IMR-90 (cell line): Measurements from ENCODE around the gene ARHGEF18. TPM values are rescaled to one million over a fixed set of nuclear protein-coding genes. Genes with fewer than 3 reads are reported as not detected.

ENCODE experiments used
- ATAC-seq: fragments of 200-7000 bp; cut with Tn5 transposase; 2 replicates; pipeline ENCODE4 v1.9.1; 2020; ENCODE audit warnings: low read depth, mild to moderate bottlenecking, moderate library complexity
- BruUV-seq: library from RNA; stranded (reverse); fragments of 400-500 nt; replicated peaks from 2 replicates; lab custom pipeline; 2021; lab: Mats Ljungman, UMichigan
- CTCF ChIA-PET: fragments of 300-600 bp; formaldehyde crosslinking; extraction: SDS; loops from one replicate; lab custom pipeline; 2021; ENCODE audit warnings: antibody characterized with exemption; lab: Yijun Ruan, JAX
- POLR2A ChIA-PET: fragments of 300-600 bp; sonication (Branson Sonifier 250); formaldehyde crosslinking; loops from one replicate; lab custom pipeline; 2022; ENCODE audit warnings: antibody characterized with exemption; ENCODE audit not compliant: unreplicated experiment; lab: Charles Lee
- DNase-seq: peaks from one replicate; pipeline ENCODE4 v3.0.0; 2013
- H2AFZ ChIP-seq: replicated peaks from 2 replicates; pipeline ENCODE3; 2013; ENCODE audit warnings: low read length, mild to moderate bottlenecking; ENCODE audit not compliant: poor library complexity
- H2AK5ac ChIP-seq: 2 replicates; pipeline ENCODE4 v1.6.1; 2013; ENCODE audit warnings: low read depth, low read length, inconsistent platforms
- H2AK9ac ChIP-seq: replicated peaks from 2 replicates; pipeline ENCODE3; 2013; ENCODE audit warnings: mild to moderate bottlenecking, low read depth, low read length, moderate library complexity; ENCODE audit not compliant: poor library complexity
- H2BK120ac ChIP-seq: 2 replicates; pipeline ENCODE4 v1.6.1; 2013; ENCODE audit warnings: low read depth, low read length, inconsistent platforms
- H2BK15ac ChIP-seq: 3 replicates; pipeline ENCODE4 v1.6.1; 2013; ENCODE audit warnings: low read depth, low read length, inconsistent platforms
- H2BK20ac ChIP-seq: 2 replicates; pipeline ENCODE4 v1.6.1; 2013; ENCODE audit warnings: low read depth, mild to moderate bottlenecking, inconsistent platforms, low read length, moderate library complexity
- H2BK5ac ChIP-seq: 2 replicates; pipeline ENCODE4 v1.6.1; 2013; ENCODE audit warnings: mild to moderate bottlenecking, low read depth, low read length, inconsistent platforms; ENCODE audit not compliant: poor library complexity, severe bottlenecking
- H3K14ac ChIP-seq: replicated peaks from 2 replicates; pipeline ENCODE4 v1.6.1; 2013; ENCODE audit warnings: low read depth, low read length, inconsistent platforms
- H3K18ac ChIP-seq: 2 replicates; pipeline ENCODE4 v1.6.1; 2013; ENCODE audit warnings: low read depth, low read length, control low read depth
- H3K23ac ChIP-seq: 2 replicates; pipeline ENCODE4 v1.6.1; 2013; ENCODE audit warnings: low read depth, low read length, inconsistent platforms
- H3K27ac ChIP-seq: 2 replicates; pipeline ENCODE4 v1.5.1; 2013; ENCODE audit warnings: mild to moderate bottlenecking, control low read depth, low read length; ENCODE audit not compliant: insufficient read depth
- H3K27me3 ChIP-seq: 2 replicates; pipeline ENCODE4 v1.6.1; 2013; ENCODE audit warnings: low read length; ENCODE audit not compliant: control insufficient read depth, insufficient read depth
- H3K36me3 ChIP-seq: 2 replicates; pipeline ENCODE4 v1.6.1; 2013; ENCODE audit warnings: low read length, mixed read lengths; ENCODE audit not compliant: control insufficient read depth, insufficient read depth
- H3K4ac ChIP-seq: 2 replicates; pipeline ENCODE4 v1.6.1; 2013; ENCODE audit warnings: low read depth, low read length, inconsistent platforms
- H3K4me1 ChIP-seq: 2 replicates; pipeline ENCODE4 v1.6.1; 2013; ENCODE audit warnings: low read length, mixed read lengths; ENCODE audit not compliant: control insufficient read depth, insufficient read depth
- H3K4me2 ChIP-seq: 2 replicates; pipeline ENCODE4 v1.6.1; 2013; ENCODE audit warnings: low read depth, mild to moderate bottlenecking, control low read depth, low read length, moderate library complexity
- H3K4me3 ChIP-seq: 2 replicates; pipeline ENCODE4 v1.5.1; 2013; ENCODE audit warnings: low read depth, mild to moderate bottlenecking, control low read depth, low read length, moderate library complexity; ENCODE audit not compliant: insufficient read depth
- H3K56ac ChIP-seq: 2 replicates; pipeline ENCODE4 v1.6.1; 2013; ENCODE audit warnings: low read length, inconsistent platforms; ENCODE audit not compliant: insufficient read depth; ENCODE audit errors: extremely low read depth
- H3K79me1 ChIP-seq, 2 experiments: 2 replicates each; pipeline ENCODE4 v1.6.1; 2013; ENCODE audit warnings: low read length in 2 of 2, inconsistent platforms in 1 of 2, low read depth in 1 of 2
- H3K9ac ChIP-seq: 2 replicates; pipeline ENCODE4 v1.6.1; 2013; ENCODE audit warnings: low read depth, low read length, control low read depth
- H3K9me1 ChIP-seq: 2 replicates; pipeline ENCODE4 v1.6.1; 2013; ENCODE audit warnings: low read length, inconsistent platforms; ENCODE audit not compliant: insufficient read depth
- H3K9me3 ChIP-seq: 2 replicates; pipeline ENCODE4 v1.6.1; 2013; ENCODE audit warnings: low read length; ENCODE audit not compliant: control insufficient read depth, insufficient read depth
- H4K20me1 ChIP-seq: 2 replicates; pipeline ENCODE4 v1.6.1; 2013; ENCODE audit warnings: low read length, inconsistent platforms; ENCODE audit not compliant: insufficient read depth
- H4K5ac ChIP-seq: 2 replicates; pipeline ENCODE4 v1.6.1; 2013; ENCODE audit warnings: mild to moderate bottlenecking, low read depth, low read length, control low read depth
- H4K8ac ChIP-seq, 2 experiments: 2 replicates each; pipeline ENCODE4 v1.6.1; 2013; ENCODE audit warnings: low read depth in 2 of 2, low read length in 2 of 2, control low read depth in 1 of 2, inconsistent platforms in 1 of 2
- H4K91ac ChIP-seq: 2 replicates; pipeline ENCODE4 v1.6.1; 2013; ENCODE audit warnings: low read depth, low read length, inconsistent platforms; ENCODE audit not compliant: insufficient read depth
- BHLHE40 ChIP-seq: fragments of 150-350 bp; IDR thresholded peaks from 2 replicates; pipeline ENCODE4 v1.6.1; 2016; ENCODE audit warnings: mild to moderate bottlenecking, low read depth, low read length
- CHD1 ChIP-seq: IDR thresholded peaks from 2 replicates; pipeline ENCODE4 v1.6.1; 2012; ENCODE audit warnings: low read depth, low read length, improper control_type of control experiment
- FOS ChIP-seq: fragments of 150-350 bp; IDR thresholded peaks from 2 replicates; pipeline ENCODE4 v1.6.1; 2016; ENCODE audit warnings: low read depth, low read length
- MAFK ChIP-seq: IDR thresholded peaks from 2 replicates; pipeline ENCODE4 v1.6.1; 2012; ENCODE audit warnings: low read depth, low read length, improper control_type of control experiment
- RCOR1 ChIP-seq: IDR thresholded peaks from 2 replicates; pipeline ENCODE4 v1.6.1; 2012; ENCODE audit warnings: mild to moderate bottlenecking, low read length, improper control_type of control experiment; ENCODE audit not compliant: insufficient replicate concordance
- WGBS, 2 experiments: methylation state at CpG; one replicate each; pipeline versions ENCODE4 v1.1.5 to v1.1.7; 2013; ENCODE audit warnings: missing lambda C conversion rate in 2 of 2; ENCODE audit not compliant: insufficient read length in 1 of 2; ENCODE audit errors: extremely low coverage in 2 of 2; 5-methylcytosine and 5-hydroxymethylcytosine counted together
- dilution Hi-C: fragments of 300-500 bp; cut with HindIII; formaldehyde crosslinking; loops from one replicate; pipeline ENCODE4 v1.14.3; 2018; ENCODE audit warnings: low sequenced_read_pairs; ENCODE audit not compliant: unreplicated experiment
- in situ Hi-C: fragments of 300-500 bp; cut with MboI; formaldehyde crosslinking; loops from 3 replicates; pipeline ENCODE4 v1.14.3; 2019; ENCODE audit warnings: low sequenced_read_pairs, inconsistent platforms, mixed read lengths
- intact Hi-C: fragments of 100-400 bp; cut with micrococcal nuclease; formaldehyde crosslinking; loops from 2 replicates; pipeline ENCODE4 v1.10.0; 2022
- polyA plus RNA-seq, 3 experiments: library from polyadenylated mRNA; depleted of rRNA; stranded (reverse); fragments of >200 nt; gene quantifications; 2 replicates each; pipeline ENCODE4 v1.2.3, GENCODE V29; 2012; ENCODE audit warnings: low replicate concordance in 1 of 3
- total RNA-seq: library from RNA; depleted of rRNA; stranded (reverse); fragments of >200 nt; gene quantifications from 2 replicates; pipeline ENCODE4 v1.2.3, GENCODE V29; 2012; rRNA removed

The ARHGEF18 gene
- total and polyA plus RNA-seq, 2 of the 4 experiments (the other 2 are of a cell fraction) = 11.6 to 12.4 TPM

DNA sequence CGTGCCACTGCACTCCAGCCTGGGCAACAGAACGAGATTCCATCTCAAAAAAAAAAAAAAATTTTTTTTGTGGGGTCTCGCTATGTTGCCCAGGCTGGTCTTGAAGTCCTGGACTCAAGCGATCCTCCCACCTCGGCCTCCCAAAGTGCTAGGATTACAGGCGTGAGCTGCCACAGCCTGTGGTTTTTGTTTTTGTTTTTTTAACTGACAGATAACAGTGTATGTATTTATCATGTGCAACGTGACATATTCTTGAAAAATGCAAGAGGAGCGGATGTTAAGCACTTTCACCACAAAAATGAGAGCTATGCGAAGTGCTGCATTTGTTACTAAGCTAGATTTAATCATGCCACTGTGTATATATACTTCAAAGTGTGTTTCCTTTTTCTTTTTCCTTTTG lies 49.0 kb downstream of the ARHGEF18 start:
- H3K27me3 ChIP-seq = no peaks in the 10 kb centered on the region
- H4K20me1 ChIP-seq = peaks cover 62% of the 10 kb centered on the region
- no peaks in the 10 kb centered on the region for H3K36me3 ChIP-seq
- peak; percentile 38 for ATAC-seq
- 17% methylated on average over 1 of the region's 9 CpGs; no CpG with 5 or more reads in 1 of the 2 experiments for WGBS, 2 experiments
- H2AFZ ChIP-seq = no peak overlapping the region
- H3K27ac ChIP-seq = peak overlapping the region; percentile 29; the same call in 1 of the 2 replicates
- H4K5ac ChIP-seq = no peak overlapping the region
- BruUV-seq = no TSS peak
- ChIA-PET CTCF (interaction anchor here (1.0 to 1.4 kb wide), 3 partner anchors 18 to 283 kb away, joined by 3 read pairs; partner anchors contain the start of gene TRAPPC5), POLR2A (no interaction called here)
- dilution Hi-C loops = no loop called here
- H2BK5ac ChIP-seq = peak overlapping the region; percentile 55
- no peak overlapping the region for H2BK15ac ChIP-seq
- no peak overlapping the region for H3K4ac ChIP-seq
- H3K9me1 ChIP-seq = peaks cover 5% of the 10 kb centered on the region
- no peak overlapping the region for H3K18ac ChIP-seq
- no peak overlapping the region for H4K91ac ChIP-seq
- no peaks in the 10 kb centered on the region for H3K9me3 ChIP-seq
- no peak overlapping the region for H3K14ac ChIP-seq
- H3K4me1 ChIP-seq = peaks cover 6% of the 10 kb centered on the region
- H2BK120ac ChIP-seq = no peak overlapping the region
- no peak overlapping the region for H3K23ac ChIP-seq
- no peak overlapping the region for H3K4me3 ChIP-seq
- H4K8ac ChIP-seq = no peak overlapping the region
- H2AK9ac ChIP-seq = no peak overlapping the region
- peak; percentile 90 for DNase-seq
- intact Hi-C loops = loop anchor here (5.0 kb wide), 2 partner anchors 120 to 135 kb away; partner anchors contain the start of gene ZNF358
- H2AK5ac ChIP-seq = no peak overlapping the region
- TF ChIP-seq FOS (0 out of 2 replicates have a peak, but pooled peaks have one; percentile 9), BHLHE40 (peak; percentile 81), MAFK (peak; percentile 17; the same call in 1 of the 2 replicates), RCOR1 (peak; percentile 68), CHD1 (no peak)
- H2BK20ac ChIP-seq = no peak overlapping the region
- no peak overlapping the region for H3K56ac ChIP-seq
- in situ Hi-C loops = no loop called here
- no peak overlapping the region for H3K9ac ChIP-seq
- peaks cover 37 to 64% of the 10 kb centered on the region in 2 experiments for H3K79me1 ChIP-seq
- H3K4me2 ChIP-seq = no peak overlapping the region

Other genes starting within 250 kb of the ARHGEF18 start
- 7.9 and 8.3 TPM in 2 replicates for gene INSR, start 54.5 kb upstream of the ARHGEF18 start, total RNA-seq
- gene INSR, start 54.5 kb upstream of the ARHGEF18 start, polyA plus RNA-seq (2012; rRNA removed) = 2.7 and 2.8 TPM in 2 replicates
- 0.72 and 1.1 TPM in 2 replicates for gene PEX11G, start 140.1 kb downstream of the ARHGEF18 start, total RNA-seq
- gene PEX11G, start 140.1 kb downstream of the ARHGEF18 start, polyA plus RNA-seq (2012; rRNA removed) = 1.7 and 1.9 TPM in 2 replicates
- gene ZNF358, start 167.2 kb downstream of the ARHGEF18 start, total RNA-seq = 5.4 and 9.2 TPM in 2 replicates
- gene ZNF358, start 167.2 kb downstream of the ARHGEF18 start, polyA plus RNA-seq (2012; rRNA removed) = 30.7 and 34.9 TPM in 2 replicates
- gene MCOLN1, start 173.7 kb downstream of the ARHGEF18 start, total RNA-seq = 2.5 and 3.4 TPM in 2 replicates
- gene MCOLN1, start 173.7 kb downstream of the ARHGEF18 start, polyA plus RNA-seq (2012; rRNA removed) = 19.6 and 24.3 TPM in 2 replicates
- gene PNPLA6, start 186.8 kb downstream of the ARHGEF18 start, total RNA-seq = 17.9 and 20.0 TPM in 2 replicates
- gene PNPLA6, start 186.8 kb downstream of the ARHGEF18 start, polyA plus RNA-seq (2012; rRNA removed) = 52.7 and 55.6 TPM in 2 replicates
- not detected in 2 replicates for gene CAMSAP3, start 246.9 kb downstream of the ARHGEF18 start, total RNA-seq
- gene CAMSAP3, start 246.9 kb downstream of the ARHGEF18 start, polyA plus RNA-seq (2012; rRNA removed) = not detected in 2 replicates